Measurements from ENCODE around the gene SSTR3.
"Not testable (repeated sequence)": the region's sequence is repeated elsewhere in the genome, so short reads cannot be mapped to it uniquely, and the experiment has no call there.

SSTR3 gene

DNA sequence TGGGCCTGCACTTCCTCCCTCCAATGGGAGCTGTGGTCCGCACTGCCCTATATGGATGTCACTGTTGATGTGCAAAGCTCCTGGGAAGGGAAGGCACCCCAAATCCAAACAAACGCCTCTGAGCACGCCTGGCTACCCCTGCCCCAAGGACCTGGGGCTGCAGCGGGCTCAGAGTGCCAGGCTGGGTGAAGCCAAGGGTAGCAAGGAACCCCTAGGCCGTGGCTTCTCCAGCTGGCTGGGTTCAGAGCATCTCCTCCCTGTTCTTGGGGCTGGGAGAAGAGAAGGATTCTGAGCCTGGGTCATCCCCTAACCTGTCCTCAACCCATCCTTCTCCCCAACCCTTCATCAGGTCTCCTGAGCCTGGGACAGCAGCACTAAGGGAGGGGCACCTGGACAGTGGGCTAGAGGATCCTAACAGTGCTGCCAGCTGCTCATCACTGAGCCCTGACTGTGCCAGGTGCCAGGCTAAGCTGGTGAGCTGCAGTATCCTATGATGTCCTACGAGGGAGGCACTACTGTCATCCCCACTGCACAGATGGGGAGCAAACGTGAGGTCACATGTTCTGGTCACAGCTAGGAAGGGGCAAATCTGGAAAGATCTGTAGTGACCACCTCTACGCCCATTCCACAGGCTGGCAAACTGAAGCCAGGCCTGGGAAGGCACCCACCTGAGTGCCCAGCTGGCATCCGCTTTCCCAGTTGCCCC is 3.0 kb downstream of the SSTR3 start:
- DNase-seq = no peak

- DNase-seq = no peak
These were observed 3.7 kb downstream of the SSTR3 start for GRCh38 chr22:37208401-37209139.

DNA sequence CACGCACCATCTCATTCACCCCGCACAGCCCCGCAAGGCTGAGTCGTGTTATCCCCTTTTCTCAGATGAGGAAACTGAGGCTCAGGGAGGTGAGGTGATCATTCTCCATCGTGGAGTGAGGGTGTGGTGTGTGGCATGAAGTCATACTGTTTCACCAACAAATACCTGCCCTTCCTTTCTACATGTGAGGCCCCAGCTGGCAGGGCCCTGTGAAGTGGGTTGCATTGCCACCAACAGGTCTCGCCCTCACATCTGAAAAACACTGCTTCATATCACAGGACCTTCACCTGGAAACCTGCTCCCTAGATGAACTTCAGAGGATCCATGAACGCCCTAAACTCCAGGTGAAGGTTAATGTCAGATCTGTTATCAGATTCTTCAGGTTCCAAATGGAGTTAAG is 4.3 kb downstream of the SSTR3 start:
- DNase-seq = no peak

GRCh38 chr22:37206841-37207821 is 5.1 kb downstream of the SSTR3 start:
- no peak for DNase-seq

DNA sequence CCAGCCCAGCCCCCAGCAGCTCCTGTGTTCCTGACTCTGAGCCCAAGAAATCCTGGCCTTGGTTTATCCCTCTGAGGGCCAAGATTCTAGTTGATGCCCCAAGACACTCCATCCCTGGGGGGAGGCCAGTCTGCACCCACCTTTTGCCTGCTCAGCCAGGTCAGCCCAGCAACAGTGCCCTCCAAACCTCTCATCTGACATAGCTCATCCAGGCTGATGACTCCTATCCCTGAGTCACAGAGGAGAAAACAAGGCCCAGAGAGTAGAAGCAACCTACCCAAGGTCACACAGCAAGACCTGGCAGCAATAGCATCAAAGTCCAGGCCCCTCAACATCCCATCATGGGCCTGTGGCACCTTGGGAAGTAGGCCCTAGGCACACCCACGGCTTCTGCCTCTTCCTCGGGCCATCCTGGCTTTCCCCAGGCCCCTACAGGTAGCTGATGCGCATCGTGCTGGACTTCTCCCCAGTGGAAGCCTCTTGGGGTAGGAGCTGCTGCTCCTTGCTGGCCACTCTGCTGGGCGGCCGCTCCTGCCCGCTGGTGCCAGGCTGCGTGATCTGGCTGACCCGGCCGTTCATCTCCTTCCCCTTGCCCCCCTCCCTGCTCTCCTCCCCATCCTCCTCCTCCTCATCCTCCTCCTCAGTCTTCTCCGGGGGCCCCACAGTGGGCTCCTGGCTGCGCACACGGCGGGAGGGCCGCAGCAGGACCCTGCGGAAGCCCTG is 6.0 kb downstream of the SSTR3 start:
- no peak for DNase-seq

DNA sequence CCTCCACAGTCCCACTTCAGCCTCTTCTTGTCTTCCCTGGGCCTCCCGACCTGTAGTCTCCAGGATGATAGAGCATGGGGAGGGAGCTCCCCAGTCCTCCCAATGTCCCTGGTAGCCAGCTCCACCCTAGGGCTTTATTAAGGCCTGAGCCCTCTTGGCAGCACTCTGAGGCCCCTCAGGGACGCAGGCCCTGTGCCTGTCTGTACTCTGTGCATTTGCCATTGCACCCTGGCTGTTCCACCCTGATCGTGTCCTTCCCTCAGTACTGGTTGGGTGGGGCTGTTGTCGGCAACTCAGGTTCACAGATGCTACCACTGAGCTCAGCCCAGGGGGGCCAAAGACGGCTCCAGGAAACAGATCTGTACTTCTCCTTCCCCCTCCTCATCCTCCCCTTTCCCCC is 7.2 kb downstream of the SSTR3 start:
- no peak for DNase-seq

DNA sequence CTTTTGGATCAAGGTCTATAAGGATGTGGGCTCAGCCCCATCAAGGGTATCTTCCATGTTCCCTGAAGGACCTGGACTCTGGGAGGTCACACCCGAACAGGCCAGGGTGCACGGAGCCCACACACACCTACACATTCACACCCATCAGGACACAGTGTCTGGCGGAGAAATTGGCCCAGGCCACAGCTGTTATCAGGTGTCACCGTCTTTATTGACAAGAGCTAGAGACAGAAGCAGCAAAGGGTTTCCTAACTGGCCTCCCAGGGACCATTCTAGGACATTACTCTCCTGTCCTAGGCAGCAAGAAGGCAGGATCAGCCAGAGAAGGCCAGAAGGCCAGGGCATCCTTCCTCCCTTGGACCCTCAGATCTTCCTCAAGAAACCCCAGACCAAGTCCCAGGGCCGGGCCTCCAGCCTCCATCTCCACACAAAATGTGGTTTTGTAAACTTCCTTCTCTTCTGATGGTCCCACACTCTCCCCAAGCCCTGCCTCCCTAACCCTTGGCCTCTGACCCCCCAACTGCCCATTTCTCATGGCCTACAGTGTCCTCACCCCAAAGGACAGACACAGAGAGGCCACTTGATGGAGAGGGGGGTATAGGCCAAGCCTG is 8.1 kb downstream of the SSTR3 start:
- no peak for DNase-seq

GRCh38 chr22:37203354-37204044 is 8.8 kb downstream of the SSTR3 start:
- DNase-seq = no peak

GRCh38 chr22:37202716-37203115 is 9.6 kb downstream of the SSTR3 start:
- DNase-seq = no peak

DNA sequence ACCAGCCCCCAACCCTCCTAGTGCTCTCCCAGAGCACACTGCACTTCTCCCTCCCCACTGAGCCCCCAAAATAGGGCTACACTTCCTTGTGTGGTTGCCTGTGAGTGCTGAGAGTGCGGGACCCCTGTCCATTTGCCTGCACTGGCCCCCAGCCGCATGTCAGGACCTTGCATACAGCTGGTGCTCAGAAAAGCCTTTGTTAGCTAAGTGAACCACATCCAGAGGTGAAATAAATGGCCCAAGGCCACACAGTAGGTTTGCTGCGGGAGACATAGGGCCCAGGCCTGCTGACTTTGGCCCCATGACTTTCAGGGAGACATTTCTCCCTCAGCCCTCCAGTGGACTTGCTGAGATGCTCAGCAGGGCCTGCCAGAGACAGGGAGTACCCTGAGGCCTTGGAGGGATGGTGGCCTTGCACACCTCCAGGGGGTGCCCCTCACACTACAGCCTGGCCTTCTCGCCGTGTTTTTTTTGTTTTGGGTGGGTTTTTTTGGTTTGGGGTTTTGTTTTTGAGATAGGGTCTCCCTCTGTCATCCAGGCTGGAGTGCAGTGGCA is 10.2 kb downstream of the SSTR3 start:
- DNase-seq = no peak

DNA sequence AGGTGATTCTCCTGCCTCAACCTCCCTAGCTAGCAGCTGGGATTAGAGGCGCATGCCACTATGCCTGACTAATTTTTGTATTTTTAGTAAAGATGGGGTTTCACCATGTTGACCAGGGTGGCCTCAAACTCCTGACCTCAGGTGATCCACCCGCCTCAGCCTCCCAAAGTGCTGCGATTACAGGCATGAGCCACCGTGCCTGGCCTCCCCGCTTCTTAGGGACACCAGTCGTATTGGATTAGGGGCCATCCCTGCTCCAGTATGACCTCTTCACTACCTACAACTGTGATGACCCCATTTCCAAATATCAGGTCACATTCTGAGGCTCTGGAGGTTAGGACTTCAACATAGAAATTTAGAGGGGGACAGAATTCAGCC is 10.8 kb downstream of the SSTR3 start:
- DNase-seq = not testable (repeated sequence)

DNA sequence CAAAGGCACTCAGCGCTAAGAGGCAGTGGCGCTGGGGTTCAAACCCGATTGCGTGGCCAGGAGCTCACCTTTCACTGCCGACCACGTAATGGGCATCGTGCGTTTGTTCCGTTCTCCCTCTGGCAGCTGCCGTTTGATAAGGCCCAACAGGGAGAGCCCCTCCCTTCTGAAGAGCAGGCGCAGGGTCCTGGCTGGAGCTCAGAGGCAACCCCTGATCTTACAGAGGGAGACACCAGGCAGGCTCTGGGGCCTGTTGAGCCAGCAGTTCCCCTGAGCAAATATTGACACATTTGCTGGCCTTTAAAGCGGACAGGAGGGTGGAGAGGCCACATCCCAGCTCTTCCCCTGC is 12.5 kb downstream of the SSTR3 start:
- peak in 1 of 2 experiments; percentile 52 for DNase-seq

GRCh38 chr22:37199103-37199759 is 13.0 kb downstream of the SSTR3 start:
- peak; percentile 95 to 96 for DNase-seq

DNA sequence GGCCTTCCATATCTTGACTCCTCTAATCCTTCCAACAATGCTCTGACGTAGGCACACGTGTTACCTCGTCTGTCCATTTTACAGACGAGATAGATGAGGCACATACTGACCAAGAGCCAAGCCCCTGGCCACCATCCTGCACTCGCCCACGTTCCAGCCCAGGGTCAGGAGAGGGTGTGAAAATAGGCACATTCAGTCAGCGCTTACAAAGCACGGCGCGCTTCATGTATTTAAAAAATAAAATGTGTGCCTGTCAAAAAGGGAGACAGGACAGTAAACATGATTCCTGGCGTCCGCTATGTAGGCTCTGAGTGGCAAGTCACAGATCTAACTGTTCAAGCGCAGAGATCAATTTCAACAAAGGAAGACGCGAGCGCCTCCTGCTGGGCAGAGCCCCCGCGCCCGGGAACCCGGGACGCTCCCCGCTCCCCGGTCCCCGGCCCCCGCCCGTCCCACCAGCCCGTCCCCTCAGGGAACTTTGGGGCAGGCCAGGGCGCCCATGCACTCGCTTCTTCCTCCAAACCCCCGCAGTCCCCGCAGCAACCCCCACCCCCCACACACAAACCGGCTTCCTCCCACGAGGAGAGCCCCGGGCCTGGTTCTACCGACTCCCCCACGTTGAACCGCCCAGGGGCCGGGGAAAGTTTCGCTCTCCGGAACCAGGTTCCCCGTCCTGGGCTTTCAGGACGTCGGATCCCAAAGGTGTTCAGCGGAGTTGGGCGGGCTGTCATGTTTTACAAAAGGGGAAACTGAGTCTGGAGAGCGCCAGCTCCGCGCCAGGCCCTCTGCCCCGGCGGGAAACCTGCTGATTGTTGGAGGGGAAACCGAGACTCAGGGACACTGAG is 13.8 kb downstream of the SSTR3 start:
- peak; percentile 49 to 60 for DNase-seq

DNA sequence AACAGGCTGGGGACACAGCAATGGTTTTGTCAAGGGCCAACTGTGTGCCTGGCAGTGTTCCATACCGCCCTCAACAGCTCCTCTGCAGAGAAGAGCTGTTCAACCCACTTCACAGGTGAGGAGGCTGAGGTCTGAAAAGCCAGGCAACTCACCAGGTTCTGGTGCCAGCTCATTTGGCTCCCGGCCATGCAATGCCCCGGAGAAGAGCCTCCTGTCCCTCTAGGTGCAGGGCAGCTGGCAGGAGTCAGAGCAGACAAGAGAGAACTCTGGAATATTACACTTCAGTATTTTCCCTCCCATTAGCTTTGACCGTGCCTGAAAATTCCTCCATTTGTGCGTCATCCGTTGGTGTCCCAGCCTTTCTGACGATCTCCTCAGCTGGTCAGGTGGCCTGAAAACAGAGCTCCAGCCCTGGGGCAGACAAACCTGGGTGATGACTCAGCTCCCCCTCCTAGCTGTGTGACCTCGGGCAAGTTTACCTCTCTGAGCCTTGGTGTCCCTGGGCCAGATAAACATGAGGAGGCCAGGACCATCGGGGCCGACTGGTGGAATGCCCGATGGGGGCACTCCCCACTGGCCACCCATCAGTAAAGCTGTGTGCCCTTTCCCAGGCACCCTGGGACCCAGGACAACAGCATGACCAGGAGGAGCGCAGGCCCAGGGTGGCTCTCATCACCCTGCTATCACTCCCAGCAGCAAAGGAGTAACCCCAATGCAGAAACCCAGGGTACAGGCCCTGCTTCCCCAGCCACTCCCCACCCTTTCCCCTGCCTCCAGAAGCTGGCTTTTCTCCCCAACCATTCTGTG is 14.6 kb downstream of the SSTR3 start:
- no peak for DNase-seq

GRCh38 chr22:37196539-37197450 is 15.5 kb downstream of the SSTR3 start:
- no peak for DNase-seq

GRCh38 chr22:37195921-37196320 is 16.4 kb downstream of the SSTR3 start:
- DNase-seq = no peak

DNA sequence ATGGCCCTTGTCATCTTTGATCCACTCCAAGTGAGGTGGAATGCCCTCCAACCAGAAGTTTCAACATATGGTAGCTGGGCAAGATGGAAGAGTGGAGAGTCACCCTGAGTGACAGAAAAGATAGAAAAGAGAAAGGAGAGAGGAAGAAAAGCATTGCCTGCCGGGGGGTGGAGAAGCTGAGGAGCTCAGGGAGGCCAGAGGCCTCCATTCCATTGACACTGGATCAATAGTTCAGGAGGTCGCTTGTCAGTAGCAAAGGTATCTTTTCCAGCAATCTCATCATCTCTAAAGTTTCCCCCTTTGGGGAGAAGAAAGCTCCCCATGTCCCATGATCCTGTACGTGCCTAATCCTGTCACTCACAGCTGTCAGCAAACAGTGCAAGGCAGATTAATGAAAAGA is 17.5 kb downstream of the SSTR3 start:
- no peak for DNase-seq

Measured in SHP77 (cell line).